A549 (cell line): ENCODE measurements around the gene SEL1L3. TPM values are rescaled to one million over a fixed set of nuclear protein-coding genes. Genes with fewer than 3 reads are reported as not detected.

Experiments used
- ATAC-seq, 2 experiments: fragments of 200-7000 bp in 1 of 2; fragments of >200 bp in 1 of 2; cut with Nextera tagmentation in 1 of 2; cut with Tn5 transposase in 1 of 2; 3 replicates each; pipeline versions ENCODE4 v1.8.0 to v1.9.1; 2018 to 2020; ENCODE audit warnings: mild to moderate bottlenecking in 1 of 2, moderate library complexity in 1 of 2
- CTCF ChIA-PET: fragments of 300-600 bp; sonication (Branson Sonifier 250); formaldehyde crosslinking; extraction: SDS; loops from one replicate; lab custom pipeline; 2021; ENCODE audit warnings: antibody characterized with exemption, inconsistent platforms; lab: Yijun Ruan, JAX
- POLR2A ChIA-PET: fragments of 350-600 bp; formaldehyde crosslinking; extraction: SDS; loops from one replicate; lab custom pipeline; 2021; ENCODE audit warnings: antibody characterized with exemption, inconsistent platforms; lab: Yijun Ruan, JAX
- DNase-seq, 2 experiments: peaks; one replicate each; pipeline versions ENCODE4 v3.0.0 to v3.0.0-alpha.2; 2011 to 2016; ENCODE audit warnings: low read depth in 1 of 2, low spot score in 1 of 2
- FAIRE-seq: peaks from 2 replicates; lab custom pipeline; 2011; peaks lifted over from hg19 to GRCh38; lab: Jason Lieb, UNC
- H3K27ac ChIP-seq, 2 experiments: fragments of >200 bp; sonication (Bioruptor Twin); formaldehyde crosslinking; 3 replicates each; pipeline ENCODE4 v1.5.1; 2016 to 2017
- H3K4me1 ChIP-seq: fragments of >200 bp; sonication (Bioruptor Twin); formaldehyde crosslinking; 3 replicates; pipeline ENCODE4 v1.6.1; 2016
- H3K4me2 ChIP-seq: fragments of >200 bp; sonication (Bioruptor Twin); formaldehyde crosslinking; 3 replicates; pipeline ENCODE4 v1.6.1; 2016
- H3K4me3 ChIP-seq: fragments of >200 bp; sonication (Bioruptor Twin); formaldehyde crosslinking; 3 replicates; pipeline ENCODE4 v1.5.1; 2016
- H3K9me3 ChIP-seq: fragments of >200 bp; sonication (Bioruptor Twin); formaldehyde crosslinking; 3 replicates; pipeline ENCODE4 v1.6.1; 2016
- BCL3 ChIP-seq: fragments of >200 bp; sonication (Bioruptor Twin); formaldehyde crosslinking; IDR thresholded peaks from 3 replicates; pipeline ENCODE4 v1.6.1; 2016
- CEBPB ChIP-seq, 2 experiments: fragments of >200 bp in 1 of 2; sonication (Bioruptor Twin) in 1 of 2; formaldehyde crosslinking in 1 of 2; IDR thresholded peaks; 2 replicates each; pipeline ENCODE4 v1.6.1; 2012 to 2016
- CHD2 ChIP-seq: fragments of 150-350 bp; IDR thresholded peaks from 2 replicates; pipeline ENCODE4 v1.6.1; 2014; ENCODE audit warnings: low read length; ENCODE audit not compliant: partially characterized antibody
- CHD4 ChIP-seq: fragments of 200-600 bp; sonication (generic); IDR thresholded peaks from 2 replicates; pipeline ENCODE4 v1.6.1; 2016; ENCODE audit warnings: antibody characterized with exemption, mild to moderate bottlenecking, borderline replicate concordance
- EHF ChIP-seq: fragments of 250-450 bp; sonication (Bioruptor Pico); IDR thresholded peaks from 2 replicates; pipeline ENCODE4 v1.5.0; 2020; ENCODE audit warnings: mild to moderate bottlenecking
- ELK1 ChIP-seq: fragments of 150-350 bp; IDR thresholded peaks from 2 replicates; pipeline ENCODE4 v1.6.1; 2014; ENCODE audit warnings: low read depth, mild to moderate bottlenecking, low read length
- FOSB ChIP-seq: fragments of 250-450 bp; sonication (Bioruptor Pico); IDR thresholded peaks from 2 replicates; pipeline ENCODE4 v1.5.0; 2020; ENCODE audit warnings: mild to moderate bottlenecking, moderate library complexity
- FOXS1 ChIP-seq: fragments of 250-450 bp; sonication (Bioruptor Pico); IDR thresholded peaks from 2 replicates; pipeline ENCODE4 v1.5.0; 2020; ENCODE audit warnings: mild to moderate bottlenecking, moderate library complexity
- HES2 ChIP-seq: fragments of >200 bp; sonication (Bioruptor Twin); formaldehyde crosslinking; IDR thresholded peaks from 2 replicates; pipeline ENCODE4 v1.6.1; 2016
- JUN ChIP-seq, 2 experiments: fragments of >200 bp; sonication (Bioruptor Twin); formaldehyde crosslinking; IDR thresholded peaks; 2 replicates in 1 of 2; 3 replicates in 1 of 2; pipeline ENCODE4 v1.6.1; 2016 to 2017
- JUNB ChIP-seq: fragments of >200 bp; sonication (Bioruptor Twin); formaldehyde crosslinking; IDR thresholded peaks from 2 replicates; pipeline ENCODE4 v1.6.1; 2016
- MAX ChIP-seq: IDR thresholded peaks from 2 replicates; pipeline ENCODE4 v1.6.1; 2012
- MYC ChIP-seq: IDR thresholded peaks from 2 replicates; pipeline ENCODE4 v1.6.1; 2012; ENCODE audit warnings: mild to moderate bottlenecking, inconsistent platforms, low read length, improper control_type of control experiment, borderline replicate concordance
- NPAS2 ChIP-seq: fragments of 250-450 bp; sonication (Bioruptor Pico); IDR thresholded peaks from 2 replicates; pipeline ENCODE4 v1.8.0; 2022; ENCODE audit warnings: mild to moderate bottlenecking, moderate library complexity, borderline replicate concordance
- NR3C1 ChIP-seq: fragments of >200 bp; sonication (Bioruptor Twin); formaldehyde crosslinking; IDR thresholded peaks from 3 replicates; pipeline ENCODE4 v1.6.1; 2017
- POLR2A ChIP-seq: IDR thresholded peaks from 2 replicates; pipeline ENCODE4 v1.6.1; 2012; ENCODE audit warnings: mild to moderate bottlenecking, low read length
- RCOR1 ChIP-seq: fragments of 150-350 bp; IDR thresholded peaks from 2 replicates; pipeline ENCODE4 v1.6.1; 2014; ENCODE audit warnings: antibody characterized with exemption, low read length, low read depth
- REST ChIP-seq: fragments of 200-600 bp; sonication (generic); IDR thresholded peaks from 2 replicates; pipeline ENCODE4 v1.6.1; 2016; ENCODE audit warnings: antibody characterized with exemption, mild to moderate bottlenecking, moderate library complexity
- RFX5 ChIP-seq: fragments of 450-650 bp; IDR thresholded peaks from 2 replicates; pipeline ENCODE4 v1.7.1; 2014; ENCODE audit warnings: antibody characterized with exemption, mild to moderate bottlenecking, moderate library complexity
- RNF2 ChIP-seq: fragments of 200-600 bp; sonication (generic); IDR thresholded peaks from 2 replicates; pipeline ENCODE4 v1.6.1; 2016; ENCODE audit warnings: low read depth, mild to moderate bottlenecking, antibody characterized with exemption, moderate library complexity, borderline replicate concordance
- SMC3 ChIP-seq: fragments of >200 bp; sonication (Bioruptor Twin); formaldehyde crosslinking; IDR thresholded peaks from 3 replicates; pipeline ENCODE4 v1.6.1; 2018; ENCODE audit warnings: inconsistent platforms
- SREBF2 ChIP-seq: fragments of 450-650 bp; IDR thresholded peaks from 2 replicates; pipeline ENCODE4 v1.6.1; 2014; ENCODE audit warnings: mild to moderate bottlenecking, moderate library complexity
- ZC3H11A ChIP-seq: fragments of 450-650 bp; IDR thresholded peaks from 2 replicates; pipeline ENCODE4 v1.6.1; 2014; ENCODE audit warnings: antibody characterized with exemption, mild to moderate bottlenecking
- WGBS: methylation state at CpG from one replicate; pipeline ENCODE4 v1.1.6; 2017; ENCODE audit errors: missing lambda C conversion rate; 5-methylcytosine and 5-hydroxymethylcytosine counted together
- polyA plus RNA-seq, 4 experiments: library from polyadenylated mRNA; depleted of rRNA in 3 of 4; stranded (reverse); fragments of >200 nt; fragmentation: RNase III in 1 of 4; extraction: RNeasy Plus Mini Kit Qiagen cat#74134 plus additional on column Dnase treatment in 1 of 4; gene quantifications; 2 replicates in 3 of 4; 3 replicates in 1 of 4; pipeline ENCODE4 v1.2.3, GENCODE V29; 2011 to 2017

The SEL1L3 gene
- polyA plus RNA-seq, 2 of the 4 experiments (the other 2 are of a cell fraction) = 26.1 to 27.0 TPM

GRCh38 chr4:25889589-25890503, 27.1 kb upstream of the SEL1L3 start:
- Histone ChIP-seq H3K4me2 (no peak overlapping the region), H3K9me3 (no peaks in the 10 kb centered on the region), H3K4me1 (no peaks in the 10 kb centered on the region), H3K27ac (no peak overlapping the region), H3K4me3 (no peak overlapping the region)
- TF ChIP-seq HES2 = no peak
- TF ChIP-seq CHD2 = no peak
- ChIA-PET CTCF (interaction anchor here (1.0 to 1.5 kb wide), 2 partner anchors 11 to 449 kb away, joined by 5 to 6 read pairs; no protein-coding TSS in a partner anchor), POLR2A (no interaction called here)
- no peak for ATAC-seq
- no peak for DNase-seq
- 72% methylated on average over 11 of the region's 14 CpGs for WGBS
- no peak for FAIRE-seq

- TF ChIP-seq ZC3H11A (no peak), RCOR1 (no peak), SREBF2 (no peak), MYC (no peak), CHD4 (no peak), HES2 (no peak), POLR2A (no peak), BCL3 (no peak), ELK1 (no peak), EHF (no peak), NR3C1 (no peak), MAX (no peak)
- DNase-seq (no peak), ATAC-seq (no peak), FAIRE-seq (no peak)
- Histone ChIP-seq H3K4me3 (no peak overlapping the region), H3K4me2 (no peak overlapping the region), H3K4me1 (no peaks in the 10 kb centered on the region), H3K9me3 (no peaks in the 10 kb centered on the region), H3K27ac (no peak overlapping the region)
- CTCF ChIA-PET = interaction anchor here (0.9 to 1.5 kb wide), 2 partner anchors 10 to 88 kb away, joined by 3 to 6 read pairs; no protein-coding TSS in a partner anchor
- POLR2A ChIA-PET = no interaction called here
These were observed 26.0 kb upstream of the SEL1L3 start for GRCh38 chr4:25888781-25889180.

- FAIRE-seq = no peak
- no peak for DNase-seq
- WGBS = 35% methylated on average over 5 of the region's 5 CpGs
- H3K4me1 ChIP-seq = no peaks in the 10 kb centered on the region
- TF ChIP-seq CEBPB (IDR thresholded peaks at IDR 0.05) (no peak), NPAS2 (CRISPR knock-in tag) (no peak), JUN (IDR thresholded peaks at IDR 0.05) (no peak), FOXS1 (CRISPR knock-in tag) (no peak), REST (no peak), RFX5 (no peak), SMC3 (no peak), BCL3 (no peak), JUNB (no peak), SREBF2 (no peak), FOSB (no peak), RNF2 (no peak)
- ATAC-seq = no peak; a peak in 1 of 6 replicates
- H3K4me3 ChIP-seq = no peak overlapping the region
- no peak overlapping the region for H3K4me2 ChIP-seq
- no peaks in the 10 kb centered on the region for H3K9me3 ChIP-seq
- ChIA-PET POLR2A (no interaction called here), CTCF (interaction anchor here (0.5 kb wide), 1 partner anchor 34 kb away, joined by 3 read pairs; no protein-coding TSS in a partner anchor)
- no peak overlapping the region for H3K27ac ChIP-seq
These were observed 21.4 kb upstream of the SEL1L3 start for GRCh38 chr4:25884031-25884782.
